Left ventricle myocardium inferior (tissue), 1 donor: ENCODE measurements around the gene SHH. TPM values are rescaled to one million over a fixed set of nuclear protein-coding genes. Genes with fewer than 3 reads are reported as not detected.

Source experiments
- DNase-seq: peaks from one replicate; pipeline ENCODE4 v3.0.0-alpha.2; 2020
- H3K27ac ChIP-seq: fragments of 200-600 bp; replicated peaks from 2 replicates; pipeline ENCODE4 v1.8.0; 2021
- H3K27me3 ChIP-seq: fragments of 200-600 bp; 2 replicates; pipeline ENCODE4 v1.8.0; 2021; ENCODE audit warnings: low read depth
- H3K36me3 ChIP-seq: fragments of 200-600 bp; 2 replicates; pipeline ENCODE4 v1.8.0; 2021
- H3K4me1 ChIP-seq: fragments of 200-600 bp; 2 replicates; pipeline ENCODE4 v1.8.0; 2021
- H3K4me3 ChIP-seq: fragments of 200-600 bp; 2 replicates; pipeline ENCODE4 v1.8.0; 2021; ENCODE audit warnings: mild to moderate bottlenecking, moderate library complexity
- H3K9me3 ChIP-seq: fragments of 200-600 bp; replicated peaks from 2 replicates; pipeline ENCODE4 v1.8.0; 2021
- intact Hi-C: fragments of 100-400 bp; cut with micrococcal nuclease; formaldehyde crosslinking; loops from one replicate; pipeline ENCODE4 v1.11.0; 2022
- long read RNA-seq: library from polyadenylated mRNA; unstranded; transcript quantifications from one replicate; pipeline ENCODE4 v2.0.0, GENCODE V29; 2021
- total RNA-seq: library from RNA; stranded (reverse); fragmentation: NEBNext Ultra II Directional; extraction: Animal tissue kit (Norgen Biotek cat#: 25700); gene quantifications from one replicate; pipeline ENCODE4 v1.2.1, GENCODE V29; 2021
- TF ChIP-seq, protein P1 (sequence below): fragments of 200-600 bp; IDR thresholded peaks from 2 replicates; pipeline ENCODE4 v1.8.0; 2021; ENCODE audit warnings: antibody characterized with exemption, mild to moderate bottlenecking, borderline replicate concordance
- donor health status: DM: no; HTN: yes; CAD: no; lungs with severe emphysema.

The SHH gene
- not detected for total RNA-seq
- long read RNA-seq: 0 reads

DNA sequence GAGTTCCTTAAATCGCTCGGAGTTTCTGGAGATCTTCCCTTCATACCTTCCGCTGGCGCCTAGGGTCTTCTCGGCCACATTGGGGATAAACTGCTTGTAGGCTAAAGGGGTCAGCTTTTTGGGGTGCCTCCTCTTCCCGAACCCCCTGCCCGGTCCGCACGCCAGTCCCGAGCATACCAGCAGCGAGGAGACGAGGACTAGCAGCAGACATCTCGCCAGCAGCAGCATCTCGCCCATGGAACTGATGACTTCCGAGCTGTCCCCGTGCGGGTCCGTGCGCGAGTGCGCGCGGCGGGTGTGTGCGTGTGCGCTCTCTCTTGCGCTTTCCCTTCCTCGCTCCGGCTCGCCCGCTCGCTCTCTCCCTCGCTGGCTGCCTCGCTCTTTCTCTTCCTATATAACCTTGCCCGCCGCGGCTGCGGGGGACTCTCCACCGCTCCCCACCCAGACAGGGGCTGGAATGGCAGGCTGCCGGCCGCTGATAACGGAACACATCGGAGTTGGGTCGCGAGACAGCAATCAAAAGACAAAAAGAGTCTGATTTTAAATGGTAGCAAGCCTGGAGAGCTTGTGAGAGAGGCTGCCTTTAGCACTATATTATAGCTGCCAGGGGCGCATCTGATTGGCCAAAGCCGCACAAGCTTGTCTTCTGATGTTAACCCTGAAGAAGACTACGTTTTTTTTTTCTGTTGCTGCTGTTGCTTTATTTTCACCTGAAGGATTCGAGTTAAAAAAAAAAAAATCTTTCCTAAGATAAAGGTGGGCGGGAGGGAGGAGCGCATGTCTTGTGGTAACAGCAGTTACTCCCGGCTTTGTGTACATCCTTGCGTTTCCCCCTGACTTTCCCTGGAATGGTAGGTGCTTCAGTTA, at the start of gene SHH:
Gene SHH, minus strand, starts transcription at position 569 of the 867 bp plus-strand sequence. Its CDS starts 341 bp downstream, at position 228.
- Histone ChIP-seq H3K9me3 (no peaks in the 10 kb centered on the region), H3K27me3 (peaks cover 100% of the 10 kb centered on the region), H3K36me3 (no peaks in the 10 kb centered on the region), H3K4me3 (peak within 1 kb of the TSS; percentile 9), H3K27ac (no peak within 1 kb of the TSS), H3K4me1 (peaks cover 37% of the 10 kb centered on the region)
- intact Hi-C loops: no loop called here
- DNase-seq: no peak
- TF ChIP-seq, protein P1, sequence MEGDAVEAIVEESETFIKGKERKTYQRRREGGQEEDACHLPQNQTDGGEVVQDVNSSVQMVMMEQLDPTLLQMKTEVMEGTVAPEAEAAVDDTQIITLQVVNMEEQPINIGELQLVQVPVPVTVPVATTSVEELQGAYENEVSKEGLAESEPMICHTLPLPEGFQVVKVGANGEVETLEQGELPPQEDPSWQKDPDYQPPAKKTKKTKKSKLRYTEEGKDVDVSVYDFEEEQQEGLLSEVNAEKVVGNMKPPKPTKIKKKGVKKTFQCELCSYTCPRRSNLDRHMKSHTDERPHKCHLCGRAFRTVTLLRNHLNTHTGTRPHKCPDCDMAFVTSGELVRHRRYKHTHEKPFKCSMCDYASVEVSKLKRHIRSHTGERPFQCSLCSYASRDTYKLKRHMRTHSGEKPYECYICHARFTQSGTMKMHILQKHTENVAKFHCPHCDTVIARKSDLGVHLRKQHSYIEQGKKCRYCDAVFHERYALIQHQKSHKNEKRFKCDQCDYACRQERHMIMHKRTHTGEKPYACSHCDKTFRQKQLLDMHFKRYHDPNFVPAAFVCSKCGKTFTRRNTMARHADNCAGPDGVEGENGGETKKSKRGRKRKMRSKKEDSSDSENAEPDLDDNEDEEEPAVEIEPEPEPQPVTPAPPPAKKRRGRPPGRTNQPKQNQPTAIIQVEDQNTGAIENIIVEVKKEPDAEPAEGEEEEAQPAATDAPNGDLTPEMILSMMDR: no peak

DNA sequence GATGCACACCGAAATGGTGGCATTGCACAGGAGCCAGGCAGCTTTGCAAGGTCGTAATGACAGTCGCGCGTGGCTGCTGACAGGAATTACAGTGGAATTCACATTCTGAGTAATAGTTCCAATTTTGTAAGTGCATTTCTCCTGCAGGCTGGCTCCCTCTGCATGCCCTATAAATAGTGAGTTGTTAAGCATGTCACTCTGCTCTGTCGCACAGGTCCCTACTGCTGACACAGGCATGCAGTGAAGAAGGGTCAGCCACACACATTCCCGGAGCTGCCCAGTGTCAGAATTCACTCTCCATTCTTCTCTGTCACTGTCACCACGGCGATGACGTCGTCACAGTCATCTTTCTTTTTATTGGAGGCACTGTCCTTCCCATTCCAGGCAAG, 49.2 kb upstream of the SHH start:
- no peak overlapping the region for H3K27ac ChIP-seq
- no peaks in the 10 kb centered on the region for H3K36me3 ChIP-seq
- no peak overlapping the region for H3K4me3 ChIP-seq
- DNase-seq: no peak
- H3K9me3 ChIP-seq: no peaks in the 10 kb centered on the region
- intact Hi-C loops: no loop called here
- H3K4me1 ChIP-seq: peaks cover 12% of the 10 kb centered on the region
- TF ChIP-seq, protein P1: no peak
- H3K27me3 ChIP-seq: peaks cover 63% of the 10 kb centered on the region

DNA sequence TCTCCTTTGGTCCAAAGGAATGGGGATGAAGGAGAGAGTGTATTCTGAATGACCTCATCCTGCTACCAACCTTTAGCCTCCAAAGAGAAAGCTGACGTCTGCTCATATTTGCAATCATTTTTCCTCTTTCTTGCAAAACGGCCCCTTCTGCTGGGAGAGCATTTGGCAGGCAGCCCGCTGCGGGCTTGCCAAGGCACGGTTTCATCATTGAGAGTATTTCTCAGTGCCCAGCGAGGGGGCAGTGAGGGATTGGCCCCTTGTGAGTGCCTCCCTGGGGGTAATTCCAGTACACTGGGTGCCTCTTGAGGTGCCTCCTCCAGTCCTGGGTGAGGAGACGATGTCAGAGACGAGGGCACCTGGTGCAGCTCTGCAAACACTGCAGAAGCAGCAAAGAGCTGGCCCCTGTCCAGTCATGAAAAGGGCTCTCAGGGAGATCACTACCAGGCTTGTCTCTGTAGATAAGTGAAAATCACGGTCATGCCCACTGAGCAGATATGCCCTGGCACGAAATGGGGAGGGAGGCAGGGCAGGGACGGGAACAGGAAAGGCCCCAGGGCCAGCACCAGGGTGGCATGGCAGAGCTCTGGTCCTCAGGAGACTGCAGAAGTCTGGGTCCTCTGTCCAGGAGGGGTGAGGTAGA, 48.7 kb upstream of the SHH start:
- H3K36me3 ChIP-seq: no peaks in the 10 kb centered on the region
- H3K27ac ChIP-seq: no peak overlapping the region
- no peak overlapping the region for H3K4me3 ChIP-seq
- H3K27me3 ChIP-seq: peaks cover 63% of the 10 kb centered on the region
- H3K4me1 ChIP-seq: peaks cover 12% of the 10 kb centered on the region
- intact Hi-C loops: no loop called here
- TF ChIP-seq, protein P1: no peak
- H3K9me3 ChIP-seq: peaks cover 1% of the 10 kb centered on the region
- no peak for DNase-seq

DNA sequence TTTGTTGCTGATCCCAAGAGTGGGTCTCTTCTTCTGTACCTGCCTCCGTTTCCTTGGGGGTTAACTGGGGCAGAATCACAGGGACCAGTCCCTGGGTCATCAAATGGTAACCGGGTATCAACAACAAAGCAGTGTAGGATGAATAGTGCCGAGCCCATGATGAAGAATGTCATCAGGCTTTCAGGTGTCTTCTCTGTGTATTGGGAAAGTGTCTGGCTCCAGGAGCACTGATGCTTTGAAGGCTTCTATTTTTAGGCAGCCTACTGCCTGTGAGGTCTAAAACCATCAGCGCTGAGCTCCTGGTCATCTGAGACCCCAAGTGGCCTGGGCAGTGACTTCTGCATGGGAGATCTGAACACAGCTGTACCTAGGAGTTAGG, 48.2 kb upstream of the SHH start:
- TF ChIP-seq, protein P1: no peak
- peaks cover 6% of the 10 kb centered on the region for H3K9me3 ChIP-seq
- no peaks in the 10 kb centered on the region for H3K36me3 ChIP-seq
- peaks cover 58% of the 10 kb centered on the region for H3K27me3 ChIP-seq
- H3K4me3 ChIP-seq: no peak overlapping the region
- H3K27ac ChIP-seq: no peak overlapping the region
- DNase-seq: no peak
- intact Hi-C loops: no loop called here
- peaks cover 12% of the 10 kb centered on the region for H3K4me1 ChIP-seq

DNA sequence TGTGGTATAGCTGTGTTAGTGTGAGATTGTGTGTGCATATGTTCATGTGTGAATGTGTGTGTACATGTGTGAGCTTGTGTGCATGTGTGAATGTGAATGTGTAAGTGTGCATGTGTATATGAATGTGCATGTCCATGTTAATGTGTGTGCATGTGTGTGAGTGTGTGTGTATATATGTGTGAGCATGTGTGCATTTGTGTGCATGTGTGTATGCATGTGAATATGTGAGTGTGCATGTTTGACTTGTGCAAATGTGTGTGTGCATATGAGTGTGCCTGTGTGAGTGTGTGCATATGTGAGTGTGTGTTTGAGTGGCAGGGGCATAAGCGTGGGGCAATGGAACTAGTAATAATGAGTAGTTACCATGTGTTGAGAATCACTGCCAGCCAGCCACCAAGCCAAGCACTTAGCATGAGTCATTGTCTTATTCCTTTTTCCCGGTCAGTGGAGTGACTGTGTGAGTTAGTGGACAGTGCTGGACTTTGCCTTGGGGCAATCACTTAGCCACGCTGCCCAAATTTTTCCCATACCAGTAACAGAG, 46.3 kb upstream of the SHH start:
- intact Hi-C loops: no loop called here
- TF ChIP-seq, protein P1: no peak
- H3K4me3 ChIP-seq: no peak overlapping the region
- H3K27me3 ChIP-seq: peaks cover 39% of the 10 kb centered on the region
- H3K9me3 ChIP-seq: peaks cover 24% of the 10 kb centered on the region
- H3K27ac ChIP-seq: no peak overlapping the region
- DNase-seq: no peak
- H3K36me3 ChIP-seq: no peaks in the 10 kb centered on the region
- H3K4me1 ChIP-seq: peaks cover 12% of the 10 kb centered on the region
